Measurements from ENCODE around the gene RAPGEF1.

The RAPGEF1 gene

DNA sequence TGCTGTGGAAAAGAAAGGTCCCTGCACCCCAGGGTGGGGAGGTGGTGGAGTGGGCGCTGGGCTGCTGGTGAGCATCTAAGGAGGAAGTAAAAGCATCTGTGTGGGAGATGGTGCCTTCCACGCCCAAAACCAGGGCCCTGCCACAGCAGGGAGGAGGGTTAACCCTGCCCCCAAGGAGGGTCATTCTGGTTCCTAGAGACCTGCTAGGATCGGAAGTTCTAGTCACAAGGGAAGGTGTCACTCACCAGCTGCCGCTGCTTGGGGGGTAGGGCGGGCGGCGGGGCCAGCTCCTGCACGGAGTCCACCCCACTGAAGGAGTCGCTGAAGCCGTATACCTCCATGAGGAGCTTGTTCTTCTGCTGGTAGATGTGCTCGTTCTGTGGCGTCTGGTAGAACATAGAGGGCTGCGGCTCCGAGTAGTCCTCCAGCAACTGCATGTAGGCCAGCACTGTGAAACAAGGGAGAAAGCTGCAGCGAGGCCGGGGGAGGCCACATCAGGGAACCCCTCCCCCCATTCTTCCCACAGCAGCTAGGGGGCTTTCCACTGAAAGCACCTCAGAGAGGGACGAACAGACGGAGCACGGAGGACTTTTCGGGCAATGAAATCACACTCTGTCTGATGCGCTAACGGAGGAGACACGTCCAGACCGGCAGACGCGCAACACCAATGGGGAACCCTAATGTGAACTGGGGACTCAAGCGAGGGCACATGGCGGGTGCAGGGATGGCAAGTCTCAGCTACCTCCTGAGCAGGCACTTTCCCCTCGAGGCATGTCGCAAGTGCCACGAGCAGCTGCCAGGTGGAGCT is 118.1 kb downstream of the RAPGEF1 start:
- DNase-seq, result no peak

DNA sequence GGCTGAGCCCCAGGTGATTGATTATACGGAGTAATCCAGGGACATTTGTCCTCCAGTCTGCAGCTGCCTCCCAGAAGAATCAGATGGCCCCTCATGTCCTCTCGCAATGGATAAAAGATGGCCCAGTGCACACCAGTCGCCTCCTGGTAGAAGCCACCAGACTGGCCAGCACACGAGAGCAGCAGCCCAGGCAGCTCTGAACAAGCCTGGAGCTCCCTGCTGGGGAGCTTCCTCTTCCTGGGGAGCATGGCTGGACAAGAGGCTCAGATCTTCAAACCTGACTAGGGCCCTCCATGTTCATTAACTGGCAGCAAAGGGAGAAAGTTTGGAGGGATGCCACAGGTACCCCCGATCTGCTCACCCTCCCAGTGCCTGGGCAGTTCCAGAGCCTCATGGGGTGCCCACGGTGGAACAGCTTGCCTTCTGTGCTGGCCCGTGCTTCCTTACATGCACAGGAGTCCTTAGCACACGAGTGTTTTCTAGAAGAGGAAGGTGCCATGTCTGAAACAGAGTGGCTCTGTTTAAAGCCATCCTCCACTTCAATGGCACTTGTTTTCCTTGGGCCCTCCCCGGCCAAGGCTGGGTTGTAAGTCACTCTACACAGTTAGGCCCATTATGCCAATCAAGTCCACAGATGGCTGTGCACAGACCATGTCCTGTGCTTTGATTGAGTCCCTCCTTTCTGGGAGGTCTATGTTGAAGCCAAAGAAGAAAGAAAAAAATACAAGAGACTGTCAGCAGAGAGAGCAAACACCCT is 118.9 kb downstream of the RAPGEF1 start:
- DNase-seq, result no peak

DNA sequence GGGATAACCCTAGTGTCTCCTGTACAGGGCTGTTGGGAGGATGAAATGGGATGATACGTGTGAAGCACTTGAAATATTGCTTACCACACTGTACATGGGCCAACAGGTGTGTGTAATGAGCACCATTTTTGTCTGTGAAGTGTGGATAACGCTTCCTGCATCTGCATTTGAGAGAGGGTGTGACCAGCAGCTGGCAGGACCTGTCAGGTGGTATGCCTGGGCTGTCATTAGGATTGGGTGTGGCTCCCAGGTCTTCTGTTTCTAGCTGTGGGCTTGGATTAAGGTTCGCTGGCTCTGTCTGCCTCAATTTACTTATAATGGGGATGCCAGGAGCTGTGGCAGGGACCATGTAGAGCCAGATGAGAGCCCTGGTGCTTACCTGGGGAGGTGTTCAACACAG is 120.2 kb downstream of the RAPGEF1 start:
- no peak for DNase-seq

DNA sequence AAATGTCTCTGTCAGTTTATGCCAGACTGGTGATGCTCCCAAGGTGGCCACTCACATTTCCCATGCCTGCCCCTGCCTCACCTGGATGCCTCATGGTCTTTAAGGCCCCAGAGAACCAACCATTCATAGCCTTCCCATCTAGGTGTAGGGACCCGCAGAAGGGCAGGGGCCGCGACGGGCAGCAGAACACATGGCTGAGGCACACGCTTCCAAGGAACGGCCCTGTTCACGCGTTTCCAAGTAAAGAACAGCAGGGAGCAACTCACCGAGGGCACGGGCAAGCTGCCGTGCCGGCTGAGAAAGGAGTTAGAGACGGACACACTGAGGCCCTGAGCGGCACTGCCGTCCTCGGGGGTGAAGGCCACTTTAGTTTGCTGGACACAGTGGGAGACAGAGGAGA is 121.1 kb downstream of the RAPGEF1 start:
- DNase-seq, result no peak

DNA sequence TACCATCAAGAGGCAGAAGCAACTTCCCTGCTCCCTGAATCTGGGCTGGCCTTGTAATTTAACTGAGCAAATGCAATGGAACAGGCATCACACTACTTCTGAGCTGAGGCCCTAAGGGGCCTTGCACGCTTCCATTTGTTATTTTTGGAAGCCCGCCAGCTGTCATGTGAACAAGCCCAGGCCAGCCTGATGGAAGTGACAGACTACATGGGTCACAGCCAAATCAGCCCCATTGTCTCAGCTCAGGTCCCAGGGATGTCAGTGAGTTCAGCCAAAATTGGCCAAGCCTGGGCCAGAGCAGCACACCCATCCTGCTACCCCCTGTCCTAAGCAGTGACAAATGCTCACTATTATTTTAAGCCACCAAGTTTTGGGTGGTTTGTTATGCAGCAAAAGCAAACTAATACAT is 121.8 kb downstream of the RAPGEF1 start:
- DNase-seq, result no peak

DNA sequence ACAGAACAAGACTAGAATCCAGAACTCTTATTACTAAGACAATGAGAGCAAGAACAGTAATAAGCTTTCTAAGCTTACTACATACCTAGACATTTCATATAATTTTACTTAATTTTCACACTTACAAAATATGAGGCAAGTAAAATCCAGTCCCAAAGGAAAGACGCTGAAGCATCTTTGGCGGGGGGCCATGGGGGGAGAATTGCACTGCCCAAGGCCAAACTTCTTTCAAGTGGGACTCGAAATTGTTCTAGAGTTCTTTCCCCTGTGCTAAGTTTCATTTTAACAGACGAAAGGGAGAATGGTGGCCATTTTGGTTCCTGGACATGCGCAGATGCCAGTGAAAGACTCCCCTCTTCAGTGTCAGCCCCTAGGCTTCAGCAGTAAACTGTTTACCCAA is 122.3 kb downstream of the RAPGEF1 start:
- DNase-seq, result no peak

DNA sequence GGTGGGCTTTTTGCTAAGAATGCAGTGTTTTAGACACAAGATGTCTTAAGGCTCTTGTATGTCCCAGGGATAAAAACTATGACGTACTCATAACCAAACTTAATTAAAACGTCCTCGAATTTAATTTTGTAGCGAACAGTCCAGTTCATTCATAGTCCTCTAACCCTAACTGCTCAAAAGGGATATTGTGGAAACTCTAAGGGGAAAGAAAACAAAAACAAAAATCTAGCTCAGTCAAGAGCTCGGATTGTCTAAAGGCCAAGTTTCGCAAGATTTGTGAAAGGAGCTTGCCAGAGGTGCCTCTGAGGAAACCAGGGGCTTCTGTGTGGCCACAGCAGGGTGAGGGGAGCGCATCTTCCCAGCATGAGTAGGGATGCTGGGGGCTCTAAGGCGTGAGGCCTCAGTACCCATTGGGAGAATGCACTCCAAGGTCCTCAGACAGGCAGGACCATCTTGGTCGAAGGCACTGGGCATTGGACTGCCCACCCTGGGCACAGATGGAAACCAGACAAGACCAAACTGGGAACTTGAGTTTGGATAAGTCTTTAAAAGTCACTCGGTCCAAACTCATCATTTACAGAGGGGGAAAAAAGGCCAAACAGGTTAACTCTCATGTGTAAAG is 122.8 kb downstream of the RAPGEF1 start:
- DNase-seq, result no peak

DNA sequence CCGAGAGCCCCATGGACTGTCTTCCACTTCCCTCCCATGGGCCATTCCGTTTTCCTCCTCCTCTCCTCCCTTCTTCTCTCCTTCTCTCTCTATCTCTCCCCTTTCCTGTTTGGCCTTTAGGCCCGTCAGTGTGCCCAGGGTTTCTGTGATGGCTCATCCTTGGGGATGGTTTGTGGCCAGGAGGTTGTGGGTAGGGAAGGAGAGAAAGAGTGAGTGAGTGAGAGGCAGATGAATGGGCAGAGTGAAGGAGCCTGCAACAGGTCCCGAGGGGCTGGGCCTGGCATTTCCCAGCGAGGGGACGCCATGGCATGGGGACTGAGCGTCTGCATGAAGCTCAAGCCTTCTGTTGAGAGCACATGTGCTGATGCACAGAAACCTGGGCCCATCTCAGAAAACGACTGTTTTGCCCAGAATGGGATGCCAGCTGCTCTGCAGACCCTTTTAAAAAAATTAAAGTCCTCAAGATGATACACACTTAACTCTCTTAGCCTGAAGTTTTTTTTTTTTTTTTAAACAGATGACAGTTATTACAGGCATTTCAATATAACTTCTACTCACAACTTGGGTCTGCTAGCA is 125.4 kb downstream of the RAPGEF1 start:
- DNase-seq, result no peak

DNA sequence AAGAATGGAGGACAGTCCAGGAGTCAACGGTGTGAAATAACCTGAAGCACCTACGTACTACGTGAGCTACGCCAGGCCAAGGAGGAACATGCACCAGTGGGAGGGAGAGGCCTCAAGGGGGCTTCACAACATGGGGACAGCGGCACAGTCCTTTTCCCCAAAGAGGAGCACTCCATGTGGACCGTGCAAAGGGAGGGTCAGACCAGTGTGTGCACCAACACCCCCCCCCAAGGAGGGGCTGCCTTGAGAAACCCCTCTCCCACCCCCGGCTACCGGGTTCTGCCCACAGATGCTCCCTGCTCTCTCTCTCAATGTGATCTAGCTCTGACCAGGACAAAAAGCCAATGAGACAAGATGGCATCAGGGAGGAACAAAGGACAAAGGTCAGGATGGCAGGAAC is 126.0 kb downstream of the RAPGEF1 start:
- no peak for DNase-seq

DNA sequence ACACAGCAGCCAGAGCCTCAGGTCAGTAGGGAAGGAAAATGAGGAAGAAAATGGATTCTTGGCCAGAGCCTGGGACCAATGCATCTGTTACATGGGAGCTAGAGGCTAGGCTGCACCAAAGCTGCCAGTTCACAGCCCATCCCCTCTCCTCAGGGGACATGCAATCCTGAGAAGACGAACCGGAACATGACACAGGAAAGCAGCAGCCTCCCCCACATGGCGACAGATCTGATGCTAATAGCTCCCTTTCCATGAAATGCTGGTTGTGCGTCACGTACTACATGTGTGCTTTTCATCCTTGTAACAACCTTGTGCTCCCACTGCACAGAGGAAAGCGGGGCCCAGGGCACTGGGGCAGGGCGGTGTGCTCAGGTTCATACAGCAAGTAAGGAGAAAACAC is 127.0 kb downstream of the RAPGEF1 start:
- no peak for DNase-seq

DNA sequence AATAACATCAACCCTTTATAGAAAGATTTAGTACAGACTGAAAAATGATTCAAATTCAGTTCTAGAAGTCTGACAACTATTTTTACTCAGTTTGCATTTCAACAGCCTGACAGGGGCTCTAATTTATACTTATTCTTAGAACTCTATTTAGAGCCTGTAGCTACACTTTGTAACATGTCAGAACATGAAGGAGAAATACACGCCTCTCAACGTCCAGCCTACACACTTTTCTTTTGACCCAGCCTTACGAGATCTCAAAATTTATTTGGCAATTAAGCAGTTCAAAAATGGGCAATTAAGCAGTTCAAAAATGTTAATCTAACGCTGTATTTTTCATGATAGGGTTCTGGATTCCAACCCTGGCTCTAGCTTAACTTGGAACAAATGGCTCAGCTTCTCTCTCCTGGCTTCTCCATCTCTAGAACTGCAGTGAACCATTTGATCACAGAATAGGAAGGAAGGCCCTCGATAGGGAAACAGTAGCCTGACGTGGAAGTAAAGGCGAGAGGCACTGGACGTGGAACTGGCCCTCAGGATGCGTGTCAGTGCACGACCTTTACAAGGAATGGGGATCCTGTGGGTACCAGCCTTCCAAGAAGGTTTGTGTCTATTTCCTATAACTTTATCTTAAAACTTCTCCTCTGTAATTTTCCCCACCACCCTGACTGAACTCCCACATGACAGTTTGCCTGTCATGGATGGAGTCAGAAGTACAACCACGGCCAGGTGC is 128.1 kb downstream of the RAPGEF1 start:
- no peak for DNase-seq

DNA sequence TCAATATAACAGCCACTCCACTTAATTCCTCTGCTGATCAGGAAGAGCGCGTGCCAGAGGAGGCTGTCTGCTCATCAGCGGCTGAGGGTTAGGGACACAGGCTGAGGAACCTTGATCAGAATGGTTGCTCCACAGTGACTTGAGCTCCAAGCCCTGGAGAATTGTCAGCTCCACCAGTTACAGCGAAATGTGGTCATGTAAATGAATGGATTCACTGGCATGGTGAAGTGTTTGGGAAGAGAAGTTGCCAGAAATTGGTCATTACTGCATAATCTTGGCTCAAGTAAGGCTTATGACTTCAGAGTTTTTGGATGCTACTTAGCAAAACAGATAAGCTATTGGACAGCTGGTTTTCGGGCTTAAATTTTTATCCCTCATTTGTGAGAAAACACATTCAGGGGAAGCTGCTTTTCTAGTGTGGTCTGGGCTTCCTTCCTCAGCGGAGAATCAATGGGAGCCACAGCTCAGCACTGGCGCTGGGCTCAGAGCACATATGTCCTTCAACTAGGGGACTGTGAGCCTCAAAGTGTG is 129.6 kb downstream of the RAPGEF1 start:
- DNase-seq, result no peak

DNA sequence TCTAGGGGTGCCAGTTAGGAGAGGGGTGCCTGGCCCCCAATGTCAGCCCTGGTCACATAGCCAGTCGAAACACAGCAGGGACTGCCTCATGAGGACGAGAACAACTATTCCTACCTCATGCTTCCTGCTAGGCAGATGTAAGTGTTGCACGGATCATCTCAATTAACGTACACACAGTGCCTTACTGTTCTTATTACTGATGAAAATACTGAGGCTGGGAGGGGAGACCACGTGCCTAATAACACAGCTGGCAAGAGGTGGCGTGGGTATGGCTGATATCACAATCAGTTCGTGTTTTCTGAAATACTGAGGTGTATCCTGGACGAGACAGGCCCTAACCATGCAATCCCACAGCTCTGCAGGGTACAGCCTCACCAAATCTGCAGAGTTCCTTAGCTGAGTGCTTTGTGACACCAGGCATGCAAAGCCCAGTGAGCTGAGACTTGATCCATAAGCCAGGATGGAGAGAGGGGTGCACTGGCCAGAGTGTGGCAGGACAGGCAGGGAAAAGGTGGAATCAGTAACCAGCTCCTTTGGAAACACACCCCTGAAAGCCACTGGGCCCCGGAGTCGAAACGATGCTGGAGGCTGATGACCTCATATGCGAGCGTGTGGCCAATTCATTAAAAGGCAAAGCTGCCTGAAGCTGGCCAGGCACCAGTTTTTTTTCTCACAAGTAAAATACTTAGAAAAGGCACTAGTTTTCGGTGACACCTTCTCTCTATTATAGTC is 130.6 kb downstream of the RAPGEF1 start:
- DNase-seq, result no peak

DNA sequence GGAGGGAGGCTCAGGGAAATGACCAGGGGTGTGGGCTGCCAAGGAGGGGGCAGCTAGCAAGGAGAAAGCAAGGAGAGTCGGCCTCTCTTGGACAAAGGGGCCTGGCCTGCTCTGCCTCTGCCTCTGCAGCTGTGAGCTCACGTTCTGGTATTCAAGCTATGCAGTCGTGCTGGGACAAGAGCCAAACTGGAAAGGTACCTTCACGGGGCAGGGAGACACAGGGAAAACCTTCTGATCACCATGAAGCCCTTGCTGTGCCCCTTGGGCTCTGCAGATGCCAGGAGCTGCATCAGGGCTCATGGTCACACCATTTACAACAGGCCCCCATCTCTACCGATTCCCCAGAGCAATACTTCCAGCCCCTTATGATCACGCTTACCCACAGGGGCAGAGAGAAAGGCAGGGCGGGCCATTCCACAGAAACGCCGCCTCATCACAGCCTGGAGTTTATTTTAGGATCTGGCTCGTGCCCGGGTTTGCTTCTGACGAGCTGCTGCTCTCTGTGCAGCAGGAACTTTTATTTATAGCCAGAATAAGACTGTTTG is 131.3 kb downstream of the RAPGEF1 start:
- no peak for DNase-seq

DNA sequence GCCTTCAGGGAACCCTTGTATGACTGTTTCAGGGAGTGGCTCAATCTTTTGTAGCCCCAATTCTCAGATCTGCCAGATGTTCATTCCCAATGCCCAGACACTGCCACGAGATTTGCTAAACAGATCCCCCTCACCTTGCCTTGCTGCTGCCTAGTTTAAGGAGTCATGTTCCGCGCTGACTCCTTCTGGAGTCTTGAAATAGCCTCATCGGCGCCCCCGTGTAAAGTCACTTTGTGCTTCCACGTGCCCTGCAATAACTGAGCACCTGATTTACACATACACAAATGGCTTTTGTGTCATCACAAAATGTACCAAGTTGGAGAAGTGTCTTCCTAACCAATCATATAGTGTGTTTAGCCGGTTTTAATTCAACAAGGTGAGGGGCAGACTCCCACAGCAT is 132.3 kb downstream of the RAPGEF1 start:
- no peak for DNase-seq

DNA sequence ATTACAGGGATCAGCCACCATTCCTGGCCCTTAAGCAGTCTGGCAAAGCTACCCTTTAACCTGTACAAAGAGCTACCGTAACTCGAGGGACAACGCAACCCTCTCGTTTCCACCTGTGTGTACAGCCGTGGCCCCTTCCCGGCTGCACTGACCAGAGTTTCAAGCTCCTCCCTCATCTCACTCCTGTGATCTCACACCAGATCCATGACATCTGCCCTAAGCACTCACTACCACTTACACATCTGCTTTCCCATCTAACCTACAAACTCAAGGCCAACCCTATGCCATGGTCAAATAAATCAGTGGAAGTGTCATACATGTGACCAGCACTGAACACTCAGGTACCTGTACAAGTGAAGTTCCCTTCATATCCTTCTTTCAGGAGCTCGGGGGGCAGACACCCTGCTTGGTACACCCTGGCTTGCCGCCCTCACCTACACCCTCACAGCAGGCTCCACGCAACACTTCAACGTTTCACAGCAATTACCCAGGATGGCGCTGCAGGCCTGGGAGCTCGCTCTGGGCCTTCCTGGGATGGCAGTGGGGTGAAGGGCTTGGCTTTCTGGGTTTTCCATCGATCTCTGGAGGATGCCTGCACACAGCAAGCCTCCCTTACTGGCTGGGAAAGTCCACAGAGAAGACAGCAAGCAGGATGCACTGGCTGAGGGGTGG is 132.8 kb downstream of the RAPGEF1 start:
- no peak for DNase-seq

DNA sequence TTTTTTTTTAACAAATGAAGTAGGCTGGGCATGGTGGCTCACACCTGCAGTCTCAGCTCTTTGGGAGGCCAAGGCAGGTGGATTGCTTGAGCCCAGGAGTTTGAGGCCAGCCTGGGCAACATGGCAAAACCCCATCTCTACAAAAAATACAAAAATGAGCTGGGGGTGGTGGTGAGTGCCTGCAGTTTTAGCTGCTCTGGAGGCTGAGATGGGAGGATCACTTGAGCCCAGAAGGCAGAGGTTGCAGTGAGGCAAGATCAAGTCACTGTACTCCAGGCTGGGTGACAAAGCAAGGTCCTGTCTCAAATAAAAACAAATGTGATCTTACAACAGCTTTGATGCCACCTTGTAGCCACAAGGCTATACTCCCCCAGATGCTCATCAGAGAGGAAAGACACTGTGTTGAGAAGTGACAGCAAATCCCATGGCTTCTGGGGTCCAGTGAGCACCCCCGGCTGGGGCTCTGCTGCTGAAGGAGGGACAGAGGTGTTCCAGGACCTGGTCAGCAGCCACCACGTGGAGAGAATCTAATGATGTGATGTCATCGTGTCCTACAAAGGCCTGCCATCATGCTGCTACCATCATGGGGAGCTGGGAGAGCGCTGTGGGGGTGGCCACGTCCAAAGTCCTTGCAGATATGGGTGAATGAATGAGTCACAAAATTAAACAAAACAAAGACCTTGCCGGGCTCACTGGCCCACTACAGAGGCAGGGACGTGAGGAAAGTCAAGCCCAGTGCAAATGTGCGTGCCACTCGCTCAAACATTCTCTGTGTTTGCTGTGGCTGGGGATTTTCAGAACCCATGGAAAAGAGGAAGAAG is 133.9 kb downstream of the RAPGEF1 start:
- no peak for DNase-seq

DNA sequence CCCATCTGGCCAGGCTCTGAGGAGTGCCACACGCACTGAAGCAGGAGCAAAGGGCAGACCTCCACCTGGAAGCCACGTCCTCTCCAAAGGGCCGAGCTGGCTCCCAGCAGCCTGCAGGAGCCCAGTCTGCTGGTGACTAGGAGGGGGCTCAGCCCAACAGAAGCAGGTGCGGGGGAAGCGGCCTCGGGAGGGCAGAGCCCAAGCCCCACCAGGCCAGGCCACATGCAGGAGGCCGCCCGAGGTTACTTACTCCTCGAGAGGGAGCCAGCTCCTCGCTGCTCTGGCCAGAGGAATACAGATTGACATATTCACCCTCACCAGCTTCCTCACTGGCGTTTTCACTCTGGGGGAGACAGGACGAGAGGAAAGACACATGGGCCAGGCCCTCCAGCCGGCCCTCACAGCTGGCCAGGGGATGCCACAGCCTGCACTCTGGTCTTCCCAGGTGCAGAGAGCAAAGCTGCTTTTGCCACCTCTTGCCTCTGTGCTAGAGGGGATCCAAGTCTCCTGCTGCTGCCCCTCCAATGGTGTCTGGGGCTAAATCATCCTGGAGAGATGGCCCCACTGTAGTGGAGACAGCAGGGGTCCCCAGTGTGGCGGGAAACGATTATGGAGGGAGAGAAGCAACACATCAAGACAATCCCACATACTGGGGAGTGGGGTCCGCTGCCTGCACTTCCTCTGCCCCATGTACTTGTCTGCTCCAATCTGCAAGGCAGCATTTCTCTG is 136.0 kb downstream of the RAPGEF1 start:
- no peak for DNase-seq

DNA sequence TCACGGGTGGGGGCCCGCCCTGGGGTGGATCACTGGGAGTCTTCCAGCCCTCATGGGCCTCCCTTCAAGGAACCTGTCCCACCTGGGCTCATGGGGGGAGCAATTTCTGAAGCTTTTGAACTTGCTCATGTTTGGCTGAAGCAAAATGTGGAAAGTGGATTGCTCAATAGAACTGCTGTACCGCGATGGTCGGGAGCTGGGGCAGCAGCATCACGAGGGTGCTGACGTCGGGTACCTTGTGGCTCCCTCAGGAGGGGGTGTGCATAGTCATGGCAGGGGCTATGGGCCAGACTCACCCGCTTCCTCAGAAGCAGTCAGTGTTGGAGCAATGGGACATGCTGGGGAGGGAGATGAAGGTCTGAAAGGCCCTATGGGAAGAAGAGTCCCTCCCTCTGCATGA is 136.7 kb downstream of the RAPGEF1 start:
- no peak for DNase-seq
